ENCODE measurements around the gene ANKRD27.
"Not testable (repeated sequence)": the region's sequence is repeated elsewhere in the genome, so short reads cannot be mapped to it uniquely, and the experiment has no call there.

The ANKRD27 gene

DNA sequence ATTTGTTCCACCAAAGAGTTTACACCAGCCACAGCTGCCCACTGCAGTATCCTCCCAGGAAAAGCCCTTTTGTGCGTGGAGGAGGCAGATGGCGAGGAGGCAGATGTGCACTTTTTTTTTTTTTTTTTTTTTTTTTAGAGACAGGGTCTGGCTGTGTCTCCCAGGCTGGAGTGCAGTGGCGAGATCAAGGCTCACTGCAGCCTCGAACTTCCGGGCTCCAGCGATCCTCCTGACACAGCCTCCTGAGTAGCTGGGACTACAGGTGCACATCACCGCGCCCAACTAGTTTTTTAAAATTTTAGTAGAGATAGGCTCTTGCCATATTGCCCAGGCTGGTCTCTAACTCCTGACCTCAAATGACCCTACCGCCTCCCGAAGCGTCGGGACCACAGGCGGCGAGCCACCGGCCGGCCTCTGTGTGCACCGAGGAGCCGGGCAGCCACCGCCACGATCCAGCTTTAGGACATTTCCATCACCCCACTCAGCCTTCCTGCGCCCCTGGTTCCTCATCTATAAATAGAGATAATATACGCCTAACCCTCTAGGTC, 94.6 kb downstream of the ANKRD27 start:
- Mint-ChIP-seq H3K4me3 (peak overlapping the region; percentile 86), H3K4me1 (ENCODE audit: low read depth) (peaks cover 35% of the 10 kb centered on the region), H3K9me3 (no peaks in the 10 kb centered on the region), H3K36me3 (ENCODE audit: low read depth) (peaks cover 27% of the 10 kb centered on the region), H3K27ac (peak overlapping the region; percentile 85), H3K27me3 (no peaks in the 10 kb centered on the region)

GRCh38 chr19:32576790-32577189, 98.2 kb downstream of the ANKRD27 start:
- no peaks in the 10 kb centered on the region for H3K9me3 Mint-ChIP-seq
- peaks cover 12% of the 10 kb centered on the region for H3K4me1 Mint-ChIP-seq (ENCODE audit: low read depth)
- no peak overlapping the region for H3K4me3 Mint-ChIP-seq
- H3K36me3 Mint-ChIP-seq (ENCODE audit: low read depth), result no peaks in the 10 kb centered on the region
- H3K27me3 Mint-ChIP-seq, result no peaks in the 10 kb centered on the region
- no peak overlapping the region for H3K27ac Mint-ChIP-seq

DNA sequence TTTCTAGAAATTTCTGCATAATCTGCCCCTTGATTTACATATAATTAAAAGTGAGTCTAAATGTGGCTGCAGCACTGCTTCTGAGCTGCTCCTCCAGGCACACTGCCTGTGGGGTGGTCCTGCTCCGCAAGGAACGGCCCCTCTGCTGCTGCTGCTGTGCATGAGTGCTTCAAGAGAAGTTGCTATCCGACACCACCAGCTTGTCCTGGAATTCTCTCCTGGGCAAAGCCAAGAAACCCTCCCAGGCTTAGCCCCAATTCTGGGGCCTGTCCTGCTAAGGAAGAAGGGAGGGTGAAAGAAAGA, 101.5 kb downstream of the ANKRD27 start:
- Mint-ChIP-seq H3K9me3 (no peaks in the 10 kb centered on the region), H3K4me3 (no peak overlapping the region), H3K4me1 (ENCODE audit: low read depth) (peaks cover 8% of the 10 kb centered on the region), H3K36me3 (ENCODE audit: low read depth) (no peaks in the 10 kb centered on the region), H3K27ac (no peak overlapping the region), H3K27me3 (peaks cover 8% of the 10 kb centered on the region)

GRCh38 chr19:32572700-32573491, 102.1 kb downstream of the ANKRD27 start:
- not testable (repeated sequence) for H3K36me3 Mint-ChIP-seq (ENCODE audit: low read depth); H3K9me3 Mint-ChIP-seq; H3K4me1 Mint-ChIP-seq (ENCODE audit: low read depth); H3K27me3 Mint-ChIP-seq
- peak overlapping the region; percentile 76 for H3K27ac Mint-ChIP-seq
- H3K4me3 Mint-ChIP-seq, result peak overlapping the region; percentile 79

GRCh38 chr19:32571471-32572075, 103.4 kb downstream of the ANKRD27 start:
- not testable (repeated sequence) for H3K36me3 Mint-ChIP-seq (ENCODE audit: low read depth); H3K27ac Mint-ChIP-seq; H3K9me3 Mint-ChIP-seq; H3K4me3 Mint-ChIP-seq; H3K4me1 Mint-ChIP-seq (ENCODE audit: low read depth); H3K27me3 Mint-ChIP-seq

DNA sequence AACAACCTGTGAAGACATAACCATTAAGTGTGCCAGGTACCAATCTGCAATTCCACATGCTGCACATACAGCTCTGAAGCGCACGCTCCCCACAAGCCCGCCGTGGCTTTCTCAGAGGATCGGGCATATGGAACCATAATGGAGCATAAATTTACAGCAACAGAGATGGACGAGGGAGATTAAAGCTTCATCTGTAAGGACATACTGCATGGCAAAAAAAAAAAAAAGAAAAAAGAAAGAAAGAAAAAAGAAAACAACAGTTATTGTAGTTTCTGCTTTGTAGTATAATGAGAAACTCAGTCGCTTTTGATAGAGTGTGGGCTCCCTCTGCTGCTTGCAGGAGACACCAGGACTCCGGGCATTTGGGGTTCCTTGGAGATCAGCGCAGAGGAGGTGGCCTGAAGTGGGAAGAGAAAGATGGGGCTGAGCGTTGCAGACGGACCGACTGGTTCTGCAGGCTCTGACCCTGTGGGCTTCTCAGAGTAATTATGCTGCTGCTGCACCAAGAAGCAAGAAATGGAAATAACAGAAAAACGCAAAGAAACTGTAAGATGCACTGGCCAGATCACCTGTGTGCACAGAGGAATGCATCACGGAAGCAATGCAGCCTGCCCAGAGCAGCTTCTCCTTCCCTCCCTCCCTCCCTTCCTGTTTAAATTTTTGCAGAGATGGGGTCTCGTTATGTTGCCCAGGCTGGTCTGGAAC, 104.7 kb downstream of the ANKRD27 start:
- Mint-ChIP-seq H3K9me3 (no peaks in the 10 kb centered on the region), H3K36me3 (ENCODE audit: low read depth) (no peaks in the 10 kb centered on the region), H3K27me3 (peaks cover 8% of the 10 kb centered on the region), H3K4me1 (ENCODE audit: low read depth) (peaks cover 8% of the 10 kb centered on the region), H3K27ac (no peak overlapping the region), H3K4me3 (no peak overlapping the region)

DNA sequence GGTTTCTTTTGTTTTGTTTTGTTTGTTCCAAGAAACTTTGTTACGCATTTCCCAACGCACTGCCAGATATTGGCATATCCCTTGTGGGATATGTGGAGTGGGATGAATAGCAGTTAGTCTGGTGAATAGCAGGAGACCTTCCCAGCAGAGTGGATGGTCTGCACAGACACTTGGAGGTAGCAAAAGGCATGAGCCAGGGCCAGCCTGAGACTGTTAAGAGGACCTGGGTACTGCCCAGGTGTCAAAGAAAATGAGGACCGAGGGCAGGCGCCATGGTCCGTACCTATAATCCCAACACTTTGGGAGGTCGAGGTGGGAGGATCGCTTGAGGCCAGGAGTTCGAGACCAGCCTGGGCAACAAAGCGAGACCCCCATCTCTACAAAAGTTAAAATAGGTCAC, 107.5 kb downstream of the ANKRD27 start:
- Mint-ChIP-seq H3K4me3 (no peak overlapping the region), H3K27me3 (peaks cover 8% of the 10 kb centered on the region), H3K36me3 (ENCODE audit: low read depth) (no peaks in the 10 kb centered on the region), H3K4me1 (ENCODE audit: low read depth) (peaks cover under 1% of the 10 kb centered on the region), H3K27ac (no peak overlapping the region), H3K9me3 (no peaks in the 10 kb centered on the region)

- Mint-ChIP-seq H3K27me3 (peaks cover 8% of the 10 kb centered on the region), H3K4me3 (no peak overlapping the region), H3K27ac (no peak overlapping the region), H3K36me3 (ENCODE audit: low read depth) (no peaks in the 10 kb centered on the region), H3K9me3 (no peaks in the 10 kb centered on the region), H3K4me1 (ENCODE audit: low read depth) (no peaks in the 10 kb centered on the region)
Observed at GRCh38 chr19:32566246-32566830, 108.6 kb downstream of the ANKRD27 start.

GRCh38 chr19:32563761-32564160, 111.2 kb downstream of the ANKRD27 start:
- H3K27ac Mint-ChIP-seq, result no peak overlapping the region
- H3K4me3 Mint-ChIP-seq, result no peak overlapping the region
- H3K4me1 Mint-ChIP-seq (ENCODE audit: low read depth), result no peaks in the 10 kb centered on the region
- peaks cover 4% of the 10 kb centered on the region for H3K27me3 Mint-ChIP-seq
- no peaks in the 10 kb centered on the region for H3K36me3 Mint-ChIP-seq (ENCODE audit: low read depth)
- no peaks in the 10 kb centered on the region for H3K9me3 Mint-ChIP-seq

GRCh38 chr19:32558607-32559228, 116.3 kb downstream of the ANKRD27 start:
- Mint-ChIP-seq H3K27ac (no peak overlapping the region), H3K4me1 (ENCODE audit: low read depth) (no peaks in the 10 kb centered on the region), H3K36me3 (ENCODE audit: low read depth) (no peaks in the 10 kb centered on the region)

DNA sequence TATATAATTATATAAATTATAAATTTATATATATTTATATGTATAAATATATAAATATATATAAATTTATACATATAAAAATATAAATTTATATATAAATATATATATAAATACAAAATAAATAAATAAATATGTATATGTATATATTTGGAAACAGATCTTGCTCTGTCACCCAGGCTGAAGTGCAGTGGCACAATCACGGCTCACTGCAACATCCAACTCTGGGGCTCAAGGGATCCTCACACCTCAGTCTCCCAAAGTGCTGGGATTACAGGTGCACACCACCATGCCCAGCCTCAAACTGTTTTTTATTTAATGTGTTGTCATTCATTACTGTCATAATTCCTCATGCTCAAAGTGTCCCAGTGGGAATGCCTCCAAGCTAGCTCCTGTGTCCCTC, 119.2 kb downstream of the ANKRD27 start:
- no peaks in the 10 kb centered on the region for H3K9me3 Mint-ChIP-seq

More at GRCh38 chr19:32558607-32559228, 116.3 kb downstream of the ANKRD27 start:
- Mint-ChIP-seq H3K9me3 (no peaks in the 10 kb centered on the region), H3K4me3 (no peak overlapping the region), H3K27me3 (peaks cover 16% of the 10 kb centered on the region)

DNA sequence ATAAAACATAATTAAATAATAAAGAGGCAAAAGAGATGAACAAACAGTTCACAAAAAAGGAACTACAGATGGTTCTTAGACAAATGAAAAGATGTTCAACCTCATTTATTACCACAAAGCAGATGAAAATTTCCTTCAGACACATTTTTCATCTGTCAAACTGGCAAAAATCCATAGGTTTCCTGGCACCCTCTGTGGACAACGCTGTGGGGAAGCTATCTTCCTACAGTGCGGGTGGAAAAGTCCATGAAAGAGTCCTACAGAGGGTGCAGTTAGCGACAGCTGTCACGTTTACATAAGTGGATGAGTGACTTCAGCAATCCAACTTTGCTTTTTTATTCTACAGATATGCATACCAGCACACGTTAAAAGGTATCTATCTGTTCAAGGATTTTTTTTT, 124.3 kb downstream of the ANKRD27 start:
- Mint-ChIP-seq H3K9me3 (no peaks in the 10 kb centered on the region), H3K4me1 (ENCODE audit: low read depth) (no peaks in the 10 kb centered on the region), H3K4me3 (no peak overlapping the region), H3K27me3 (no peaks in the 10 kb centered on the region), H3K27ac (no peak overlapping the region), H3K36me3 (ENCODE audit: low read depth) (no peaks in the 10 kb centered on the region)

More for the DNA sequence above, 119.2 kb downstream of the ANKRD27 start:
- no peak overlapping the region for H3K4me3 Mint-ChIP-seq
- peaks cover 16% of the 10 kb centered on the region for H3K27me3 Mint-ChIP-seq
- H3K36me3 Mint-ChIP-seq (ENCODE audit: low read depth), result no peaks in the 10 kb centered on the region
- no peaks in the 10 kb centered on the region for H3K4me1 Mint-ChIP-seq (ENCODE audit: low read depth)
- no peak overlapping the region for H3K27ac Mint-ChIP-seq
